HG03025 (cell line): ENCODE data around the gene NECTIN1.

Experiments
- ATAC-seq: cut with Tn5 transposase; IDR thresholded peaks from one replicate; pipeline ENCODE4 v1.9.1; 2021; ENCODE audit warnings: mild to moderate bottlenecking, moderate library complexity; ENCODE audit not compliant: unreplicated experiment, low FRiP score

NECTIN1 gene

DNA sequence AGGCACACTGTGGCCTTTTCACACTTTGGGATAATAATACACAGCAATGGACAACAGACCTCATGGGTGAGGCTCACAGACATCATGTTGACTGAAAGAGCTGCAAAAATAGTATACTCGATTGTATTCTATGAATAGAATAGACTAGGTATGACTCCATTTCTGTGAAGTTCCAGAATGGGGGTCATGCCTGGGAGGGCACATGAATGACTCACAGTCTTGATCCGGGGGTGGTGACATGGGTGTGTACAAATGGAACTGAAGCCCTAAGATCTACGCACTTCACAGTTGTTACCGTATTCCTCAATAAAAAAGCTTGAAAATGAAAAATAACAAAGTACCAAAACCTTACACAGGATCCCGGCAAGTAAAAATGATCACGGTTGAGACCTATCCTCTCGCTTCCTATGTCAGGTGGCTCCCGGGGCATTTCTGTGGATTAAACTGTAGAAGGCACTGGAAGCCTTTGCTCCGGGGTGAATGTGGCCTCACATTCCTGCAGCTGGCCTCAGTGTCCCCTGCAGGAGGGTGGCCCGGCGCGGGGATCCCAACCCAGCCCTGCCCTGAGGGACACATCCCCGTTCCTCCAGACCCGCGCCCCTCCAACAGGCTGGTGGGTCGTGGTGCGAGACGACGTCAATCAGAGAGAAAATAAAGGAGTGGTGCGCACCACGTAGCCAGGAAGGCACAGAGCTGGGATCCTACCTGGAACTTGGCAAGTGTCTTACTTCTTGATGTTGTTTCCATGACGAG is 75.9 kb downstream of the NECTIN1 start:
- no peak for ATAC-seq

- no peak for ATAC-seq
Observed at GRCh38 chr11:119651802-119652584, 77.0 kb downstream of the NECTIN1 start.

- no peak for ATAC-seq
Observed at GRCh38 chr11:119650251-119650650, 78.7 kb downstream of the NECTIN1 start.

GRCh38 chr11:119647254-119647653 is 81.7 kb downstream of the NECTIN1 start:
- no peak for ATAC-seq

DNA sequence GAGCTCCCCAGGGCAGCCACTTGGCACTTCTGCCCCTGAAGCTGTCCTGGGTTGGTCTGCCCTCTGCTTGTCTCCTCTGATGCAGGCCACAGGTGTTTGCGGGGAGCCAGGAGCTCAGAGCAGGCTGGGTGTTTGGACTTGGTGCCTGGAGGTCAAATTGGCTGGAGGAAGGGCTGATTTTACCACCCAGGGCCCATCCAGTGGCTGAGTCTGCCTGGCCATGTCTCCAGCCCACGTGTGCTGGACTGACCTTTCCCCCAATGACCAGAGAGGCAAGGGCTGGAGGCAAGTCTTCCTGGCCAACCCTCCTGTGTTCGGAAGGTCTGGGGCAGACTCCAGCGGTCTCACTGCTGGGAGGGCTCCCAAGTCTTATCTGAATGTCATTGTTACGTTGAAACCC is 84.0 kb downstream of the NECTIN1 start:
- ATAC-seq, result no peak

- no peak for ATAC-seq
Observed at GRCh38 chr11:119644502-119644901, 84.5 kb downstream of the NECTIN1 start.

GRCh38 chr11:119643876-119644225 is 85.1 kb downstream of the NECTIN1 start:
- ATAC-seq, result no peak

DNA sequence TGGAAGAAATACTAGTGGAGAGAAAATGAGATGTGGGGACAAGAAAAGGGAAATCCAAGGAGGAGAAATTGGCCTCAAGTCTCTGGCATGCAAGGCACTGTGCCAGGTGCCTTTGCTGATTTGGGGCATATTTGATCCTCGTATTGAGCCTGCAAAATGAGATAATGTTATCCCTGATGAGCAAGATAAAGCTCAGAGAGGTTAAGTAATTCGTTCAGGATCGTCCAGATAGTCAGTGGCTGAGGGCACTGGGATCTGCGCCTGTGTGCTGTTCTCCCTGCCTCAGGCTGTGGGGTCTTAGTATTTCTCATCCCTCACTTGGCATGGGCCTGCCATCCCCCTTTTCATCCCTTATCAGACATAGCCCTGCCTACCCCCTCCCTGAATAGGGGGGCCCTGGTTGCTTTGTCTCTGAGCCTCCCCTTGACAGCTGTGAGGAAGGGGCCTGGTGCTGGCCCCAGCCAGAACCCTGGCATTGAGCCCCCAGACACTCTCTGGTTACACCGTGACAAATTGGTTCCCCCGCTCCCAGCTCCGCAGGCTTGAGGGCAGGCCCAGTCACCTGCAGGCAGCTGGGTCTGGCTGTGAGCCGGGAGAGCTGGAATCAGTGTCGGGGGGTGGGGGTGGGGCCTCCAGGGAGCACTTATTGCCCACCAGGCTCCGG is 85.7 kb downstream of the NECTIN1 start:
- no peak for ATAC-seq

DNA sequence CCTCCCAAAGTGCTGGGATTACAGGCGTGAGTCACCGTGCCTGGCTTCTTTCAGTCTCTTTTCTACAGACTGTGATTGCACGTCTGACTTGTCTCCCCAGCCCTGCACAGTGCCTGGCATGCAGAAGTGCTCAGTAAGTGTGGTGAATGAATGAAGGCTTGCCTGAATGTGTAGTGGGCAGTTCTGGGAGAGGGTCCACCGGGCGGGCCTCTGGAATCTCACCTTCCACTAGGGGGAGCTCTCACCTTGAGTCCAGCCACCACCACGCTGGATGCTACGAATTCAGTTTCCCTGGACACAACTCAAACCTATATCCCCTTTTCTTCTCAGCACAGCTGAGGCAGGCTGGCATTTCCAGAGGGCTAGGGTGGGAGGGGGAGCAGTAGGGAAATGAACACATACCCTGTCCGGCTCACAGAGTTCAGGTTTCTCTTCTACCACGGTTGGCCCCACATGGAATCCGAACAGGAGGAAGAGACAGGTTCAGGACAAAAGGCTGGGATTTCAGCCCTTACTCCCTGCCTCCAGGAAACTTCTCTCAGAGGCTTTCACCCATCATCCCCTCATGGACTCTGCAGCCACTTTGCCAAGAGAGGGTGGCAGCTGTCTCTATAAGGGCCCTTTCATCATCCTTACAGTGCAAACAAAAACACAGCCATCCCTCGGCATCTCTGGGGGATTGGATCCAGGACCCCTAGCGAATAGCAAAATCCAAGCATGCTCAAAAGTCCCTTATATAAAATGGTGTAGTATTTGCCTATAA is 86.8 kb downstream of the NECTIN1 start:
- no peak for ATAC-seq

- ATAC-seq, result no peak
Observed at GRCh38 chr11:119640541-119640940, 88.5 kb downstream of the NECTIN1 start.

DNA sequence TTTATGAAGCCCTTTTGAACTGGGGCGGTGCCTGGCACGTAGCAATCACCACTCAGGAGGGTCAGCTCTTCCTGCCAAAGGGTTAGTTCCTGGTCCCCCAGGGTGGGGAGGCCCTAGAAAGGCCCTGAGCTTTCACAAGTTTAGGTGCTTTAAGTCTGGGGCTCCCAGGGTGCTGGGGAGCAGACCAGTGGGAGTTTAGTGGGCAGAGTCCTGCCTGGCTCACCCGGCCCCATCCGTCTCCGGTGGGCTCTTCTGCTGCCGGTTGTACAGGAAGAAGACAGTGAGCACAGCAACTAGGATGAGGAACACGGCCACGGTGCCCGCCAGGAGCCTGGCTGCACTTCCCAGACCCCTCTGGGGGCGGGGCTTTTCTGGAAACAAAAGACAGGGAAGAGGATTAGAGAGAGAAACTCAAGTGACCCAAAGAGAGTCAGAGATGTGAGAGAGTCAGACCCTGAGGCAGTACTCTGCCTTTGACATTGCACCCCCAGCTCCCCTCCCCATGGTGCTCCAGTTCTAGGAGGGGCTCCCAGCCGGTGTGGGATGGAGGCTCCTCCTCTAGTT is 89.3 kb downstream of the NECTIN1 start:
- no peak for ATAC-seq

DNA sequence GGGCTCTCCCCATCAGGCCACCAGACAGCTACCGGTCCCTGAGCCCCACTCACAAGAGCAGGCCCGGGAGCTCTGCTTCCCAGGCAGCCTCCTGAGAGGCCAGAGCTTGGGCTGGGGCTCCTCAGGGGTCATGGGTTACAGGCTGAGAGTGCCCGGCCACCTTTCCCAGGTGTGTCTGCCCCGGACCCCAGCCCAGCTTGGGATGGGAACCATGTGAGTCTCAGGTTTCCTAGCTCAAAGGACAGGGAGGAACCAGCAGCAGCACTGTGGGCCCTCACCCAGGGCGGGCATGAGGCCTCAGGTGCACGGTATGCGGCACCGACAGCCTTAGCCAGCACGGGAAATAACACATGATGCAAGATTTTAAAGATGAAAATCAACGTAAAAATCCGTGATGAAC is 90.1 kb downstream of the NECTIN1 start:
- ATAC-seq, result no peak

GRCh38 chr11:119637481-119637880 is 91.5 kb downstream of the NECTIN1 start:
- ATAC-seq, result no peak

DNA sequence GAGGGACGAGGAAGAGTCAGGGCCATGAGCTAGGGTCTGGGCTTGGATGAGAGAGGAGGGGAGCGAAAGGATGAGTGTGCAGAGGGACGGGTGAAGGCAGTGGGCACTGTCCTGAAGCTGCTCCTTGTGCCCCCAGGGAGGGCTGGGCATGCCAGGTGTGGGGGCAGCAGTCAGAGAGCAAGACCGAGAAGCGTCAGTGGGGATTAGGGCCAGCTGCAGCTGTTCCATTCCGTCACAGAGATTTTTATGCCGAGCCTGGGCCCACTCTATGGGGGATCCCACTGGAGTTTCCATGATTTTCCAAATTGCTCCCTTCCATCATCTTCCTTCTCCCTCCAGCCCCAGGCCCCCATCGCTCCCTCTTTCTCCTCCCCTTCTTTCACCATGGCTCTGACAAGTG is 93.2 kb downstream of the NECTIN1 start:
- ATAC-seq, result no peak

DNA sequence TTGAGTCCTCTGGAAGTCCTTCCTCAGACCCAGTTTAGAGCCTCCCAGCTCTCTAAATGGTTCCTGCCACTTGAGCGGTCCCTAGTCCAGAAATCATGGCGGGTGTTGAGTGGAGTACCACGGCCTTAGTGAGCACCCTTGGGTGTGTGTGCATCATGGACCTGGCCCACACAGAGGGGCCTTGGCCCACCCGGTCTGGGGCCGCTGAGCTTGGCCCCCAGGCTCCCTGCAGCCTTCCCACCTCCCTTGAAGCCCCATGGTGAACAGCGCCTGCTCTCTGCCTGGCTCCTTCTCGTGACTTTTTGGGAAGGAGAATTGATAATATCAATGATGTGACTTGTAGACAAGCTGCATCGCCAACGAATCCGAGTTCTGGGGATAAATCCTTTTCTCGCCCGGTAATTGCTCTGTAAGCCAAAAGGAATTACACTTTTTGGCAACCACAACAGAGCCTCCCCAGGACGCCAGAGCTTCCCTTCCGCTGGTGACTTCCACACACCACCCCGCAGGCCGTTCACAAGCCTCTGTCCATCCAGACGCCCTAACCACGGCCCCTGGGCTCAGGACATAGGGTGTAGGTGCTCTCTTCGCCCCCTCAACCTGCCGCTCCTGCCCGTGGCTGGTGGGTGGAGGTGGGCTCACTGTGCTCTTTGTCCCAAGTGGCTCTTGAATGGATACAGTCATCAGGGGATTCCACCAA is 93.8 kb downstream of the NECTIN1 start:
- no peak for ATAC-seq

- no peak for ATAC-seq
Observed at GRCh38 chr11:119634301-119634700, 94.7 kb downstream of the NECTIN1 start.

DNA sequence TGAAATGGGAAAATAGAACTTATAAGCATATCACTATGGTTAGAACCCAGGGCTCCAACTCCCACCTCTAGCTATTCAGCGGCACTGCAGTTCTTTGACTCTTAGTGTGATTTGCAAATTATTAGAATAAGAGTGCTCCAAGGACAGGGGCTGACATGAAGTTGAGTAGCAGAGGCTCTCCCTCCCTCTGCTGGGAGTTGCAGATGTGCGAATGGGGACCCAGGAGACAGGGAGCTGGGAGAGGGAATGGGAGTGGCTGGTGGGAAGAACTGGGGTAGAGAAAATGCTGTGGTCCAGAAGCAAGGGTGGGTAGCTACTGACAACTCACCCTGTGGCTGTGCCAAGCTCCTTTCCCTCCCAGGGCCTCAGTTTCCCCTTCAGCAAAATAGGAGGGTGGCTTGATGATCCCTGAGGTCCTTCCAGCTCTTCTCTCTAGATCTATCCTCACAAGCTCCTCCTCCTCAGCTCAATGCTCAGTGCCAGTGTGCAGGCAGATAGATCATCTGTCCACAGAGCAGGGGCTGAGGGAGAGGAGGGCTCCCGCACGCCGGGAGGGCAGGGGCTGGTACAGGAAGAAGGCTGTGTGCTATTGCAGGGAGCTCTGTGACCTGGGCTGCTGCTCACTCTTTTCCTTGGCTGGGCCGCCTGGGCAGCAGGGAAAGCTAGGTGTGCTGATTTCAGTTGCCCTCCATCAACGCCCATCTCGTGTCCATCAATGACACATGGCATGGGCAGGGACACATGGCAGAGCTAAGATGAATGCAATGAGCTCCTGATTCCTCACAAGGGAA is 99.0 kb downstream of the NECTIN1 start:
- no peak for ATAC-seq

DNA sequence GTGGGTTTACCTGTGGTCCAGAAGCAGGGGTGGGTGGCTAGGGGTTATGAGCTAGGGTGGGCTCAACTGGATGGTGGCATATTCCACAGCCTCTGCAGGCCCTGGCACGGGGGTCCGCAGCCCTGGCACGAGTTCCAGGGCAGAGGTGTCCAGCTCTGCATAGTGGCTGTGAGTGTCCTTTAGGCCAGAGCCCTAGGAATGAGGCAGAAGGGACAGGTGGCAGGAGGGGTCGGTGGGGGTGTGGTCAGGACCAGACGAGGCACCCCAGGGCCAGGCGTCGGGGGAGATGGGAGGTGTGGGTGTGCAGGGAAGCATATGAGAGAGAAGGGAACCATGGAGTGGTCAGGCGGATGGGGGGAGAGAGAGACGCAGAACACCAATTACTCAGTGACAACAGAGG is 99.9 kb downstream of the NECTIN1 start:
- no peak for ATAC-seq

DNA sequence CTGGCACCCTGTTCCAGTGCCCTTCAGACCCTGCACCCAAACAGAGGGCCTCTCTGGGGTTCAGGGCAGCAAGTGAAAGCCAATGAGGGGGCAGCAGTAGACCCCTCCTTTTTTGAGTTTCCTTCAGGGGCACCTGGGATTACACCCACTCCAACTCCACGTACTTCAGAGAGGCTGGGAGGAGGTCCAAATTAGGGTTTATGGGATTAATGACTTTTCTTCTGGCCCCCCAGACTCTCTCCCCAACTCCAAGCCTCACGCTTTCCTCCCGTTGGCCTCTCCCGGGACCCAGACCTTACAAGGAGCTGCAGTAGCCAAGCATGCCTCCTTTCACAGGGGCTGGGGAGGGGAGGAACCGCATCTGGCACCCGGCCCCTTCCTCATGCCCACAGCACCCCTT is 101.7 kb downstream of the NECTIN1 start:
- no peak for ATAC-seq
